HAP-1 (cell line): ENCODE measurements around the gene POM121.
"Not testable (repeated sequence)": the region's sequence is repeated elsewhere in the genome, so short reads cannot be mapped to it uniquely, and the experiment has no call there.

Experiments used
- DNase-seq, 2 experiments: peaks; one replicate each; pipeline ENCODE4 v3.0.0-alpha.2; 2016 to 2020; ENCODE audit warnings: low spot score in 2 of 2
- H3K27me3 ChIP-seq: fragments of 250-450 bp; sonication (Bioruptor Pico); 2 replicates; pipeline ENCODE4 v1.5.1; 2020; ENCODE audit warnings: low read depth, mild to moderate bottlenecking, moderate library complexity
- H3K36me3 ChIP-seq: fragments of 250-450 bp; sonication (Bioruptor Pico); replicated peaks from 2 replicates; pipeline ENCODE4 v1.5.1; 2020; ENCODE audit warnings: mild to moderate bottlenecking
- H3K4me1 ChIP-seq: fragments of 250-450 bp; sonication (Bioruptor Pico); 2 replicates; pipeline ENCODE4 v1.5.1; 2020; ENCODE audit warnings: mild to moderate bottlenecking
- H3K4me3 ChIP-seq: fragments of 250-450 bp; sonication (Bioruptor Pico); 2 replicates; pipeline ENCODE4 v1.5.1; 2020; ENCODE audit warnings: mild to moderate bottlenecking, moderate library complexity
- H3K9me3 ChIP-seq: fragments of 250-450 bp; sonication (Bioruptor Pico); 2 replicates; pipeline ENCODE4 v1.5.1; 2020; ENCODE audit warnings: mild to moderate bottlenecking, moderate library complexity
- in situ Hi-C: fragments of 300-500 bp; cut with MboI; formaldehyde crosslinking; loops from 3 replicates; pipeline ENCODE4 v1.14.3; 2020; ENCODE audit warnings: low sequenced_read_pairs, inconsistent platforms, mixed read lengths

Gene POM121

DNA sequence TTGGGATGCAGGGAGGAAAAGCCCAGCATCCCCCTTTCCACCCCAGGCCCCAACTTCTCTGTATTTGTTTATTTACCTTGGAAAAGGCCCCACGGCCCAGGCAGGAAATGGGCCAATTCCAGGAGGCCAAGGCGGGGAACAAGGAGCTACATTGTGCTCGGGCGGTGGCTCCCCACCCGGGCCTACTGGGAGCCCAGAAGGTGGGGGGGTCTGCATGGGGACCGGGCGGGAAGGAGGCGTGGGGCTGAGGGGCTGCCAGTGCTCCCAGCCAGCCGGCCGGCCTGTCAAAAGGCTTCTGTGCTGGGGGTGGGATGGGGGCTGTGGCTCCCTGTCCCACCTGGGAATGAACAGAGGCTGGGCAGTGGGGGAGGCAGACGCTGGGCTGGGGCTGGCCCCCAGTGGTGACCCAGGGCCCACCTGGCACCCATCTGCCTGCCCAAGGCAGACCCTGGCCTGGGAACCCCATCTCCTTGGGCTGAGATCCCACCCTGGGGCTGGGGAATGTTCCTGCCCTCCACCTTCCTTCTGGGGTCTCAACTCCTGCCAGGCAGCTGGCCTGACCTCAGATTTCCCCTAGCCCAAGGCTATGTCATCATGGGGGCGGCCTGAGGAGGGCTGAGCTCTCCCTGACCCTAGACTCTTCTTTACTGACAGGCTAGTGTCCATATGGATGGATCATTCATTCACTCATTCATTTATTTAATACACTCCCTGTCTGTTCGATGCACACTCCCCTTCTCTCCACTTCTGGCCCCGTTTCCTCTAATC, 65.4 kb downstream of the POM121 start:
- DNase-seq, H3K9me3 ChIP-seq, H3K27me3 ChIP-seq, H3K4me1 ChIP-seq, in situ Hi-C loops, H3K36me3 ChIP-seq, H3K4me3 ChIP-seq: not testable (repeated sequence)

- H3K4me1 ChIP-seq, H3K4me3 ChIP-seq, DNase-seq, H3K36me3 ChIP-seq, H3K27me3 ChIP-seq, in situ Hi-C loops, H3K9me3 ChIP-seq: not testable (repeated sequence)
Measured at GRCh38 chr7:72995484-72995883, 70.6 kb downstream of the POM121 start.

DNA sequence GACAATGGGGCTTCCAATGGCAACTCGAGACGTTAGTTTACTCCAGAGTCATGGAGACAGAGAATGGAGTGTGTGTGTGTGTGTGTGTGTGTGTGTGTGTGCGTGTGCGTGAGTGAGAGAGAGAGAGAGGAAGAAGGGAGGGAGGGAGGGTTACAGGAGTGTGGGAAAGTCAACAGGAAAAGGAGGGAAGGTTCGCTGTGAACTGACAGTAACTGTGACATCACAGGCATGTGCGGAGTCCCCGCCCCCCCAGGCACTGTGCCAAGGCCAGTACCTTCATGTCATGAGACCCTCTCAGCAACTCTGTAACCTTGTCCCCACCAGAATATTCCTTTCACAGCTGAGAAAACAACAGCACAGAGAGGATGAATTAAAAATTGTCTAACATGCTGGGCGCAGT, 72.6 kb downstream of the POM121 start:
- in situ Hi-C loops, H3K9me3 ChIP-seq, DNase-seq, H3K4me1 ChIP-seq, H3K4me3 ChIP-seq, H3K27me3 ChIP-seq, H3K36me3 ChIP-seq: not testable (repeated sequence)

- H3K4me3 ChIP-seq, H3K4me1 ChIP-seq, H3K36me3 ChIP-seq, DNase-seq, in situ Hi-C loops, H3K27me3 ChIP-seq, H3K9me3 ChIP-seq: not testable (repeated sequence)
Measured at GRCh38 chr7:72997887-72998468, 73.1 kb downstream of the POM121 start.
